ENCODE data around the gene NR5A1.

- TF ChIP-seq CTCF (IDR thresholded peaks at IDR 0.05), result no peak
- no peak for TF ChIP-seq POLR2A (IDR thresholded peaks at IDR 0.05)
Observed at GRCh38 chr9:124479947-124480620, 27.1 kb downstream of the NR5A1 start.

Data from thyroid gland (tissue), 4 donors.